MM.1S (cell line): Measurements from ENCODE around the gene ITSN1.

Experiments
- DNase-seq: peaks from one replicate; pipeline ENCODE4 v3.0.0-alpha.2; 2015
- H2AFZ ChIP-seq: fragments of 300-600 bp; sonication (generic); 2 replicates; pipeline ENCODE4 v1.6.0; 2016; ENCODE audit warnings: antibody characterized with exemption, low read length
- H3F3A ChIP-seq: fragments of 300-600 bp; sonication (generic); 2 replicates; pipeline ENCODE4 v1.6.1; 2016; ENCODE audit warnings: mild to moderate bottlenecking, antibody characterized with exemption, low read length, moderate library complexity, mixed read lengths; ENCODE audit not compliant: insufficient read depth
- H3K27ac ChIP-seq: fragments of 300-600 bp; sonication (generic); 2 replicates; pipeline ENCODE4 v1.5.1; 2016; ENCODE audit warnings: mild to moderate bottlenecking, low read length
- H3K27me3 ChIP-seq: fragments of 300-600 bp; sonication (generic); replicated peaks from 2 replicates; pipeline ENCODE4 v1.6.0; 2016; ENCODE audit warnings: low read length; ENCODE audit not compliant: insufficient read depth
- H3K36me3 ChIP-seq: fragments of 300-600 bp; sonication (generic); replicated peaks from 2 replicates; pipeline ENCODE4 v1.6.1; 2016; ENCODE audit warnings: mild to moderate bottlenecking, low read length, mixed read lengths; ENCODE audit not compliant: insufficient read depth
- H3K4me1 ChIP-seq: fragments of 300-600 bp; sonication (generic); 2 replicates; pipeline ENCODE4 v1.6.1; 2016; ENCODE audit warnings: low read length, mixed read lengths
- H3K4me2 ChIP-seq: fragments of 300-600 bp; sonication (generic); 2 replicates; pipeline ENCODE4 v1.6.0; 2016; ENCODE audit warnings: low read depth, low read length
- H3K4me3 ChIP-seq: fragments of 300-600 bp; sonication (generic); 2 replicates; pipeline ENCODE4 v1.5.1; 2016; ENCODE audit warnings: low read length, mixed read lengths
- H3K79me2 ChIP-seq: fragments of 300-600 bp; sonication (generic); 2 replicates; pipeline ENCODE4 v1.6.1; 2016; ENCODE audit warnings: mixed run types, low read length, mixed read lengths
- H3K9ac ChIP-seq: fragments of 300-600 bp; sonication (generic); 2 replicates; pipeline ENCODE4 v1.6.1; 2016; ENCODE audit warnings: low read length, mixed read lengths
- H3K9me2 ChIP-seq: fragments of 300-600 bp; sonication (generic); replicated peaks from 2 replicates; pipeline ENCODE4 v1.6.1; 2016; ENCODE audit warnings: mild to moderate bottlenecking, low read length, mixed read lengths; ENCODE audit not compliant: insufficient read depth
- H3K9me3 ChIP-seq: fragments of 300-600 bp; sonication (generic); replicated peaks from 2 replicates; pipeline ENCODE4 v1.6.1; 2016; ENCODE audit warnings: mild to moderate bottlenecking, low read length, mixed read lengths; ENCODE audit not compliant: insufficient read depth
- H4K20me1 ChIP-seq: fragments of 300-600 bp; sonication (generic); 2 replicates; pipeline ENCODE4 v1.6.1; 2016; ENCODE audit warnings: mild to moderate bottlenecking, low read length, moderate library complexity, mixed read lengths; ENCODE audit not compliant: insufficient read depth
- EZH2 ChIP-seq: fragments of 300-600 bp; sonication (generic); optimal IDR thresholded peaks from 2 replicates; pipeline ENCODE3; 2017; ENCODE audit warnings: low read depth, mild to moderate bottlenecking, antibody characterized with exemption, low read length, mixed read lengths
- EZH2phosphoT487 ChIP-seq: fragments of 300-600 bp; sonication (generic); IDR thresholded peaks from 2 replicates; pipeline ENCODE4 v1.6.1; 2018; ENCODE audit warnings: antibody characterized with exemption, low read length
- TF ChIP-seq, protein P1 (sequence below): fragments of 300-600 bp; sonication (generic); IDR thresholded peaks from 2 replicates; pipeline ENCODE4 v1.5.1; 2016; ENCODE audit warnings: antibody characterized with exemption, low read length, mixed read lengths

The ITSN1 gene

DNA sequence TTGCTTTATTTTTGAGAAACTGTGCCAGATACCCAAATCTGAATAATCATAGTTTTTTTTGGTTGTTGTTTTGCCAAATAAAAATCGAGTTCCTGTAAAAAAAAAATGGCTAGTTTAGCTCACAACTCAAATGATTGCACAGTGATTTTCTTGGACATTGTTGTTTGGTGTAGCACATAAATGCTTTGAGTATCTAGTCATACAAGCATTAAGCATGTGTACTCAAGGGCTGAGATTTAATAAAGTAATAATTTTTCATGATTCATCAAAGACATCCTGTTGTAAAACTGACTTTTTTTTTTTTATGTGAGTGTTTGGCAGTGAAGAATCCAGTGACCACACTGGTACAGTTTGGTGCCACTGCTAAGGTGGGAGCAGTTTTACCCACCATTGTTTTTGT is 18.8 kb downstream of the ITSN1 start:
- Histone ChIP-seq H3K27ac (no peak overlapping the region), H4K20me1 (no peaks in the 10 kb centered on the region), H3K4me2 (no peak overlapping the region), H3K27me3 (no peaks in the 10 kb centered on the region), H3K9me3 (no peaks in the 10 kb centered on the region), H3K9me2 (no peaks in the 10 kb centered on the region), H2AFZ (no peak overlapping the region), H3K9ac (no peak overlapping the region), H3K79me2 (peaks cover 55% of the 10 kb centered on the region), H3K4me1 (no peaks in the 10 kb centered on the region), H3K4me3 (no peak overlapping the region), H3K36me3 (no peaks in the 10 kb centered on the region), H3F3A (no peaks in the 10 kb centered on the region)
- TF ChIP-seq EZH2 (no peak), EZH2phosphoT487 (no peak)
- TF ChIP-seq, protein P1, sequence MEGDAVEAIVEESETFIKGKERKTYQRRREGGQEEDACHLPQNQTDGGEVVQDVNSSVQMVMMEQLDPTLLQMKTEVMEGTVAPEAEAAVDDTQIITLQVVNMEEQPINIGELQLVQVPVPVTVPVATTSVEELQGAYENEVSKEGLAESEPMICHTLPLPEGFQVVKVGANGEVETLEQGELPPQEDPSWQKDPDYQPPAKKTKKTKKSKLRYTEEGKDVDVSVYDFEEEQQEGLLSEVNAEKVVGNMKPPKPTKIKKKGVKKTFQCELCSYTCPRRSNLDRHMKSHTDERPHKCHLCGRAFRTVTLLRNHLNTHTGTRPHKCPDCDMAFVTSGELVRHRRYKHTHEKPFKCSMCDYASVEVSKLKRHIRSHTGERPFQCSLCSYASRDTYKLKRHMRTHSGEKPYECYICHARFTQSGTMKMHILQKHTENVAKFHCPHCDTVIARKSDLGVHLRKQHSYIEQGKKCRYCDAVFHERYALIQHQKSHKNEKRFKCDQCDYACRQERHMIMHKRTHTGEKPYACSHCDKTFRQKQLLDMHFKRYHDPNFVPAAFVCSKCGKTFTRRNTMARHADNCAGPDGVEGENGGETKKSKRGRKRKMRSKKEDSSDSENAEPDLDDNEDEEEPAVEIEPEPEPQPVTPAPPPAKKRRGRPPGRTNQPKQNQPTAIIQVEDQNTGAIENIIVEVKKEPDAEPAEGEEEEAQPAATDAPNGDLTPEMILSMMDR = no peak
- no peak for DNase-seq

DNA sequence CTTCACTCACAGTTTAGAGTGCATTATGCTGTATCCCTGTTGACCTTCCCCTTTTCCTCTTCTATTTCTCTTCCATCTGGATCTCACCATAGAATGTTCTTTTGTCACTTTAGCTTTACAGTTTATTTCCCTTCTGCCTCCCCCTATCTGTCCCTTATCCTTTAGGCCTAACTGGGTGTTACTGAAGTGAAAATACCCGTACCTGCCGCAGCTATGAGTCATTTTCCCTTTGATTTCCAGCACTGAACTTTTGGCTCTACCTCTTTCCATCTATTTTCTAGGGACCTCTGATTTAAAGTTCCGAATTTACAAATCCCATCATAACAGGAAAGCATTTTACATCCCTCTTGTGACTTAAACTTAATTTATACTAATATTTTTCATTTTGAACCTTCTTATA is 19.7 kb downstream of the ITSN1 start:
- no peak overlapping the region for H2AFZ ChIP-seq
- no peaks in the 10 kb centered on the region for H4K20me1 ChIP-seq

DNA sequence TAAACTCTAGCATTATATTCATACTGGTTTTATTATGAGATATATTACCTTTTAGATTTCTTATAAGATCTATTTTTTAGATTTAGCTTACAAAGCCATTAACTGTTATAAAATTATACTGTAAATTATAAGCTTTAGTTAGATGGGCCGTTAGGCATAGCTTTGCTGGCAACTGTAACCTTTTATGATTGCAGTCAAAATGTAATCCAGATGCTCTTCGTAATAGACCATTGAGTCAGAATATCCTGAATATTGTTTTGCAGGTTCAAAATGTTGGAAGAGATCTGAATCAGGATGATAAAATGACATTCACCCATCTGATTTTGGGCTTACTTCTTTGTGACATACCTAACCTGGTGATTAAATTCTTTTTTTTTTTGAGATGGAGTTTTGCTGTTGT is 20.9 kb downstream of the ITSN1 start:
- H3K4me3 ChIP-seq = no peak overlapping the region
- no peaks in the 10 kb centered on the region for H3K27me3 ChIP-seq
- H3K9me3 ChIP-seq = no peaks in the 10 kb centered on the region
- H3K4me1 ChIP-seq = no peaks in the 10 kb centered on the region
- H4K20me1 ChIP-seq = no peaks in the 10 kb centered on the region
- H3K4me2 ChIP-seq = no peak overlapping the region
- no peak overlapping the region for H3K9ac ChIP-seq
- TF ChIP-seq, protein P1 = no peak
- TF ChIP-seq EZH2 (no peak), EZH2phosphoT487 (no peak)
- H3F3A ChIP-seq = no peaks in the 10 kb centered on the region
- no peak for DNase-seq
- H3K27ac ChIP-seq = no peak overlapping the region
- no peaks in the 10 kb centered on the region for H3K36me3 ChIP-seq
- H3K9me2 ChIP-seq = no peaks in the 10 kb centered on the region
- H2AFZ ChIP-seq = no peak overlapping the region
- H3K79me2 ChIP-seq = peaks cover 44% of the 10 kb centered on the region

More for the DNA sequence above, 19.7 kb downstream of the ITSN1 start:
- DNase-seq = no peak
- no peak overlapping the region for H3K27ac ChIP-seq
- H3K4me2 ChIP-seq = no peak overlapping the region
- TF ChIP-seq, protein P1 = no peak
- no peak for TF ChIP-seq EZH2phosphoT487
- no peak for TF ChIP-seq EZH2
- no peaks in the 10 kb centered on the region for H3K9me3 ChIP-seq
- H3K36me3 ChIP-seq = no peaks in the 10 kb centered on the region
- no peak overlapping the region for H3K9ac ChIP-seq
- no peaks in the 10 kb centered on the region for H3F3A ChIP-seq
- H3K4me1 ChIP-seq = no peaks in the 10 kb centered on the region
- H3K79me2 ChIP-seq = peaks cover 53% of the 10 kb centered on the region
- H3K4me3 ChIP-seq = no peak overlapping the region
- H3K9me2 ChIP-seq = no peaks in the 10 kb centered on the region
- H3K27me3 ChIP-seq = no peaks in the 10 kb centered on the region
